Esophagus squamous epithelium (tissue), 5 donors: ENCODE data around the gene LTBR. TPM values are rescaled to one million over a fixed set of nuclear protein-coding genes. Genes with fewer than 3 reads are reported as not detected.
"Not testable (repeated sequence)": the region's sequence is repeated elsewhere in the genome, so short reads cannot be mapped to it uniquely, and the experiment has no call there.

Experiments used
- DNase-seq: peaks from one replicate; lab custom pipeline; 2025; lab: John Stamatoyannopoulos, UW
- H3K27ac ChIP-seq, 4 donors: fragments of 200-600 bp; sonication (generic); one replicate each; pipeline ENCODE4 v1.5.1; 2016 to 2019; ENCODE audit warnings: mild to moderate bottlenecking in 1 of 4
- H3K27me3 ChIP-seq, 4 donors: fragments of 200-600 bp; sonication (generic); 1 replicate in 3 of 4; 2 replicates in 1 of 4; pipeline versions ENCODE4 v1.5.1 to v1.6.0; 2017 to 2021; ENCODE audit warnings: antibody characterized with exemption in 1 of 4
- H3K36me3 ChIP-seq, 3 donors: fragments of 200-600 bp; sonication (generic); one replicate each; pipeline ENCODE4 v1.5.1; 2016 to 2019
- H3K4me1 ChIP-seq, 3 donors: fragments of 200-600 bp; sonication (generic); one replicate each; pipeline ENCODE4 v1.5.1; 2017 to 2019
- H3K4me3 ChIP-seq, 4 donors: fragments of 200-600 bp; sonication (generic); 1 replicate in 3 of 4; 2 replicates in 1 of 4; pipeline ENCODE4 v1.5.1; 2016 to 2019; ENCODE audit warnings: mild to moderate bottlenecking in 2 of 4, moderate library complexity in 1 of 4
- H3K9me3 ChIP-seq, 3 donors: fragments of 200-600 bp; sonication (generic); one replicate each; pipeline ENCODE4 v1.5.1; 2016 to 2019
- CTCF ChIP-seq, 6 experiments: fragments of 450-650 bp in 4 of 6; fragments of 200-600 bp in 2 of 6; sonication (generic) in 2 of 6; IDR thresholded peaks; one replicate each; pipeline ENCODE4 v1.5.1; 2016 to 2019; ENCODE audit warnings: antibody characterized with exemption in 6 of 6, mild to moderate bottlenecking in 4 of 6, moderate library complexity in 4 of 6
- POLR2A ChIP-seq, 4 donors: fragments of 450-650 bp; IDR thresholded peaks; one replicate each; pipeline ENCODE4 v1.6.1; 2017; ENCODE audit warnings: antibody characterized with exemption in 4 of 4, mild to moderate bottlenecking in 4 of 4, moderate library complexity in 3 of 4
- WGBS, 2 donors: methylation state at CpG; one replicate each; pipeline ENCODE4 v1.1.5; 2018; 5-methylcytosine and 5-hydroxymethylcytosine counted together
- intact Hi-C: fragments of 100-400 bp; cut with DNase I; formaldehyde crosslinking; loops from one replicate; pipeline ENCODE4 v1.15.0; 2022
- total RNA-seq, 4 donors: library from RNA; depleted of rRNA; stranded (reverse); fragments of >200 nt; gene quantifications; one replicate each; pipeline ENCODE4 v1.1.0, GENCODE V29; 2016
- donor health status: DM: yes; HTN: yes; CAD: no.

LTBR gene
- total RNA-seq, 4 donors from 2014 or later, result 98.2 to 171 (median 136) TPM

GRCh38 chr12:6343518-6343917 lies 40.4 kb upstream of the LTBR start:
- H3K4me1 ChIP-seq, result peaks cover 49 to 82% (median 63%) of the 10 kb centered on the region in 3 donors
- TF ChIP-seq POLR2A (IDR thresholded peaks at IDR 0.05) (no peak), CTCF (IDR thresholded peaks at IDR 0.05) (no peak)
- H3K27me3 ChIP-seq, result no peaks in the 10 kb centered on the region
- H3K27ac ChIP-seq, result peak overlapping the region; percentile 25 to 100 (median 96)
- DNase-seq, result no peak
- peaks cover 0 to 22% (median 0%) of the 10 kb centered on the region in 3 donors for H3K36me3 ChIP-seq
- intact Hi-C loops, result no loop called here
- 75 to 100% methylated on average over 1 to 3 of the region's 5 CpGs for whole genome bisulfite sequencing, 2 donors
- H3K9me3 ChIP-seq, result no peaks in the 10 kb centered on the region
- no peak overlapping the region for H3K4me3 ChIP-seq

GRCh38 chr12:6344101-6344660 lies 39.8 kb upstream of the LTBR start:
- H3K27ac ChIP-seq, result peak overlapping the region in 3 of 4 donors; percentile 95 to 100 (median 97)
- intact Hi-C loops, H3K4me3 ChIP-seq, H3K27me3 ChIP-seq, H3K9me3 ChIP-seq, DNase-seq: not testable (repeated sequence)
- peaks cover 42 to 75% (median 56%) of the 10 kb centered on the region in 3 donors for H3K4me1 ChIP-seq
- WGBS, 2 donors, result 94 to 96% methylated on average over 9 to 11 of the region's 11 CpGs
- H3K36me3 ChIP-seq, result peaks cover 0 to 29% (median 0%) of the 10 kb centered on the region in 3 donors

- Histone ChIP-seq H3K27me3 (no peaks in the 10 kb centered on the region), H3K4me3 (no peak overlapping the region), H3K4me1 (peaks cover 34 to 64% (median 54%) of the 10 kb centered on the region in 3 donors), H3K27ac (peak overlapping the region; percentile 70 to 95 (median 84)), H3K9me3 (no peaks in the 10 kb centered on the region), H3K36me3 (peaks cover 0 to 38% (median 0%) of the 10 kb centered on the region in 3 donors)
- no peak for DNase-seq
- intact Hi-C loops, result no loop called here
- TF ChIP-seq CTCF (IDR thresholded peaks at IDR 0.05), result no peak
- no peak for TF ChIP-seq POLR2A (IDR thresholded peaks at IDR 0.05)
- WGBS, 2 donors, result 48 to 54% methylated on average over 9 of the region's 10 CpGs
These were observed 38.5 kb upstream of the LTBR start for GRCh38 chr12:6345319-6346091.

GRCh38 chr12:6346235-6346832 lies 37.6 kb upstream of the LTBR start:
- TF ChIP-seq POLR2A (IDR thresholded peaks at IDR 0.05), result no peak
- TF ChIP-seq CTCF (IDR thresholded peaks at IDR 0.05), result no peak
- no peak for DNase-seq
- intact Hi-C loops, result no loop called here
- no peaks in the 10 kb centered on the region for H3K9me3 ChIP-seq
- H3K4me1 ChIP-seq, result peaks cover 34 to 64% (median 54%) of the 10 kb centered on the region in 3 donors
- peak overlapping the region; percentile 70 to 95 (median 84) for H3K27ac ChIP-seq
- H3K27me3 ChIP-seq, result no peaks in the 10 kb centered on the region
- WGBS, 2 donors, result 80 to 85% methylated on average over 4 to 5 of the region's 5 CpGs
- H3K36me3 ChIP-seq, result peaks cover 0 to 46% (median 0%) of the 10 kb centered on the region in 3 donors
- H3K4me3 ChIP-seq, result no peak overlapping the region

GRCh38 chr12:6346942-6347341 lies 37.0 kb upstream of the LTBR start:
- Histone ChIP-seq H3K36me3 (peaks cover 0 to 52% (median 0%) of the 10 kb centered on the region in 3 donors), H3K27ac (peak overlapping the region; percentile 44 to 95 (median 84)), H3K4me3 (peak overlapping the region in 1 of 4 donors; percentile 29), H3K9me3 (no peaks in the 10 kb centered on the region), H3K4me1 (peaks cover 33 to 64% (median 54%) of the 10 kb centered on the region in 3 donors), H3K27me3 (no peaks in the 10 kb centered on the region)
- TF ChIP-seq POLR2A (IDR thresholded peaks at IDR 0.05) (no peak), CTCF (IDR thresholded peaks at IDR 0.05) (no peak)
- no peak for DNase-seq
- 79 to 84% methylated on average over 7 to 8 of the region's 8 CpGs for WGBS, 2 donors
- intact Hi-C loops, result no loop called here
